Sigmoid colon (tissue), 7 donors: Measurements from ENCODE around the gene GTF3C5. TPM values are rescaled to one million over a fixed set of nuclear protein-coding genes. Genes with fewer than 3 reads are reported as not detected.

Experiments used
- DNase-seq: peaks from one replicate; pipeline ENCODE4 v3.0.0-alpha.2; 2019
- H3K27ac ChIP-seq, 4 donors: fragments of 200-600 bp; sonication (generic); one replicate each; pipeline ENCODE4 v1.5.1; 2016 to 2019; ENCODE audit warnings: mild to moderate bottlenecking in 1 of 4
- H3K27me3 ChIP-seq, 3 donors: fragments of 200-600 bp; sonication (generic); one replicate each; pipeline ENCODE4 v1.5.1; 2019; ENCODE audit warnings: mild to moderate bottlenecking in 1 of 3
- H3K36me3 ChIP-seq, 4 donors: fragments of 200-600 bp; sonication (generic); one replicate each; pipeline ENCODE4 v1.5.1; 2016 to 2019
- H3K4me1 ChIP-seq, 4 donors: fragments of 200-600 bp; sonication (generic); one replicate each; pipeline ENCODE4 v1.5.1; 2017 to 2019
- H3K4me3 ChIP-seq, 4 donors: fragments of 200-600 bp; sonication (generic); one replicate each; pipeline ENCODE4 v1.5.1; 2017 to 2019; ENCODE audit warnings: mild to moderate bottlenecking in 2 of 4, moderate library complexity in 1 of 4
- H3K9me3 ChIP-seq, 4 donors: fragments of 200-600 bp in 3 of 4; sonication (generic) in 3 of 4; one replicate each; pipeline versions ENCODE4 v1.5.1 to v1.6.1; 2013 to 2019
- CTCF ChIP-seq, 4 experiments: fragments of 450-650 bp in 3 of 4; fragments of 200-600 bp in 1 of 4; IDR thresholded peaks; one replicate each; pipeline ENCODE4 v1.5.1; 2016 to 2019; ENCODE audit warnings: antibody characterized with exemption in 4 of 4, mild to moderate bottlenecking in 3 of 4, moderate library complexity in 2 of 4
- EP300 ChIP-seq, 4 donors: sonication (generic); formaldehyde crosslinking; IDR thresholded peaks; one replicate each; pipeline ENCODE4 v1.6.1; 2017; ENCODE audit warnings: antibody characterized with exemption in 4 of 4
- POLR2A ChIP-seq, 2 donors: fragments of 450-650 bp; IDR thresholded peaks; one replicate each; pipeline ENCODE4 v1.6.1; 2016; ENCODE audit warnings: antibody characterized with exemption in 2 of 2, mild to moderate bottlenecking in 2 of 2, moderate library complexity in 2 of 2
- POLR2AphosphoS5 ChIP-seq, 4 donors: sonication (generic); formaldehyde crosslinking; IDR thresholded peaks; one replicate each; pipeline ENCODE4 v1.6.1; 2017; ENCODE audit warnings: antibody characterized with exemption in 4 of 4
- WGBS, 2 donors: extraction: QIAGEN DNeasy Blood & Tissue Kit; methylation state at CpG; one replicate each; pipeline ENCODE4 v1.1.7; 2013; 5-methylcytosine and 5-hydroxymethylcytosine counted together
- intact Hi-C: fragments of 100-400 bp; cut with DNase I; formaldehyde crosslinking; loops from one replicate; pipeline ENCODE4 v1.15.1; 2023
- polyA plus RNA-seq, 3 donors: library from polyadenylated mRNA; stranded (reverse); fragments of 200-250 nt; gene quantifications; one replicate each; pipeline ENCODE4 v1.2.3, GENCODE V29; 2013
- total RNA-seq, 4 donors: library from RNA; depleted of rRNA; stranded (reverse); fragments of >200 nt; gene quantifications; one replicate each; pipeline ENCODE4 v1.1.0, GENCODE V29; 2016
- donor health status: healthy with polysubstance abuse.
- donor health status: Bipolar disorder and iron deficiency.
- donor health status: healthy.

The GTF3C5 gene
- total and polyA plus RNA-seq, 7 donors: 25.8 to 52.7 (median 47.1) TPM

- Histone ChIP-seq H3K4me1 (no peaks in the 10 kb centered on the region), H3K27ac (no peak overlapping the region), H3K36me3 (peaks cover 63 to 76% (median 72%) of the 10 kb centered on the region in 4 donors), H3K9me3 (peaks cover 0 to 3% (median 1%) of the 10 kb centered on the region in 4 donors), H3K27me3 (no peaks in the 10 kb centered on the region), H3K4me3 (no peak overlapping the region)
- intact Hi-C loops: no loop called here
- no peak for DNase-seq
- TF ChIP-seq POLR2A (IDR thresholded peaks at IDR 0.05) (no peak), CTCF (IDR thresholded peaks at IDR 0.05) (no peak), EP300 (IDR thresholded peaks at IDR 0.05) (no peak), POLR2AphosphoS5 (IDR thresholded peaks at IDR 0.05) (no peak)
- WGBS, 2 donors: 95 to 96% methylated on average over 12 of the region's 12 CpGs
Measured at GRCh38 chr9:133099726-133100505, 69.1 kb downstream of the GTF3C5 start.

GRCh38 chr9:133100506-133101355 lies 69.9 kb downstream of the GTF3C5 start:
- WGBS, 2 donors: 88 to 96% methylated on average over 13 of the region's 13 CpGs
- no peaks in the 10 kb centered on the region for H3K4me1 ChIP-seq
- peaks cover 63 to 83% (median 73%) of the 10 kb centered on the region in 4 donors for H3K36me3 ChIP-seq
- H3K27ac ChIP-seq: no peak overlapping the region
- TF ChIP-seq EP300 (IDR thresholded peaks at IDR 0.05): no peak
- H3K9me3 ChIP-seq: peaks cover 0 to 3% (median 0%) of the 10 kb centered on the region in 4 donors
- DNase-seq: no peak
- H3K27me3 ChIP-seq: no peaks in the 10 kb centered on the region
- intact Hi-C loops: no loop called here
- no peak overlapping the region for H3K4me3 ChIP-seq

- WGBS, 2 donors: 97% methylated on average over 32 of the region's 32 CpGs
- Histone ChIP-seq H3K27me3 (no peaks in the 10 kb centered on the region), H3K36me3 (peaks cover 69 to 91% (median 79%) of the 10 kb centered on the region in 4 donors)
Measured at GRCh38 chr9:133101356-133102189, 70.8 kb downstream of the GTF3C5 start.

GRCh38 chr9:133102190-133103021 lies 71.6 kb downstream of the GTF3C5 start:
- no peak overlapping the region for H3K27ac ChIP-seq
- H3K9me3 ChIP-seq: no peaks in the 10 kb centered on the region
- 95% methylated on average over 21 of the region's 21 CpGs for WGBS, 2 donors
- no peak for DNase-seq
- H3K4me1 ChIP-seq: no peaks in the 10 kb centered on the region
- peaks cover 75 to 97% (median 84%) of the 10 kb centered on the region in 4 donors for H3K36me3 ChIP-seq
- H3K4me3 ChIP-seq: no peak overlapping the region
- TF ChIP-seq CTCF (IDR thresholded peaks at IDR 0.05) (no peak), POLR2AphosphoS5 (IDR thresholded peaks at IDR 0.05) (no peak), EP300 (IDR thresholded peaks at IDR 0.05) (no peak), POLR2A (IDR thresholded peaks at IDR 0.05) (no peak)
- no peaks in the 10 kb centered on the region for H3K27me3 ChIP-seq
- intact Hi-C loops: loop anchor here (1.0 kb wide), 1 partner anchor 42 kb away; no protein-coding TSS in a partner anchor

More at GRCh38 chr9:133101356-133102189, 70.8 kb downstream of the GTF3C5 start:
- Histone ChIP-seq H3K4me3 (no peak overlapping the region), H3K9me3 (peaks cover 0 to 3% (median 0%) of the 10 kb centered on the region in 4 donors), H3K4me1 (no peaks in the 10 kb centered on the region), H3K27ac (no peak overlapping the region)
- peak; percentile 61 for DNase-seq
- intact Hi-C loops: no loop called here
- TF ChIP-seq CTCF (IDR thresholded peaks at IDR 0.05) (no peak), POLR2A (IDR thresholded peaks at IDR 0.05) (no peak), POLR2AphosphoS5 (IDR thresholded peaks at IDR 0.05) (no peak), EP300 (IDR thresholded peaks at IDR 0.05) (no peak)
